GM12878 (cell line): ENCODE data around the gene LHFPL2. TPM values are rescaled to one million over a fixed set of nuclear protein-coding genes. Genes with fewer than 3 reads are reported as not detected.

Source experiments
- ATAC-seq: fragments of 200-7000 bp; cut with Tn5 transposase; 3 replicates; pipeline ENCODE4 v1.9.1; 2020; ENCODE audit warnings: mild to moderate bottlenecking, moderate library complexity
- BruUV-seq: library from RNA; stranded (reverse); fragments of 400-500 nt; replicated peaks from 2 replicates; lab custom pipeline; 2021; lab: Mats Ljungman, UMichigan
- CTCF ChIA-PET: fragments of 300-600 bp; sonication (Branson Sonifier 250); formaldehyde crosslinking; extraction: SDS; loops from one replicate; lab custom pipeline; 2021; ENCODE audit warnings: inconsistent platforms; lab: Yijun Ruan, JAX
- POLR2A ChIA-PET: fragments of 350-600 bp; formaldehyde crosslinking; extraction: SDS; loops from one replicate; lab custom pipeline; 2021; ENCODE audit warnings: inconsistent platforms; lab: Charles Lee
- RAD21 ChIA-PET: fragments of 300-600 bp; sonication (Branson Sonifier 250); formaldehyde crosslinking; loops from one replicate; lab custom pipeline; 2023; ENCODE audit warnings: antibody characterized with exemption; ENCODE audit not compliant: unreplicated experiment; lab: Charles Lee
- SMC1A ChIA-PET: fragments of 300-600 bp; sonication (Branson Sonifier 250); formaldehyde crosslinking; loops from one replicate; lab custom pipeline; 2023; ENCODE audit not compliant: unreplicated experiment, uncharacterized antibody; lab: Charles Lee
- DNase-seq: peaks from one replicate; pipeline ENCODE4 v3.0.0-alpha.2; 2011; ENCODE audit warnings: low read depth, low spot score
- FAIRE-seq: peaks from 3 replicates; lab custom pipeline; 2011; peaks lifted over from hg19 to GRCh38; lab: Jason Lieb, UNC
- H2AFZ ChIP-seq: 2 replicates; pipeline ENCODE4 v1.6.0; 2011; ENCODE audit warnings: low read depth, low read length, control low read depth; ENCODE audit not compliant: control insufficient read depth
- H3K27ac ChIP-seq: 2 replicates; pipeline ENCODE4 v1.5.1; 2011; ENCODE audit warnings: control low read depth; ENCODE audit not compliant: control insufficient read depth, insufficient read depth
- H3K27me3 ChIP-seq, 2 experiments: replicated peaks in 1 of 2; 2 replicates each; pipeline versions ENCODE4 v1.6.0 to v1.6.1; 2011; ENCODE audit warnings: low read length in 1 of 2; ENCODE audit not compliant: control insufficient read depth in 2 of 2, insufficient read depth in 2 of 2
- H3K36me3 ChIP-seq, 2 experiments: 2 replicates each; pipeline ENCODE4 v1.5.1; 2011; ENCODE audit warnings: low read length in 1 of 2; ENCODE audit not compliant: control insufficient read depth in 2 of 2, insufficient read depth in 2 of 2
- H3K4me1 ChIP-seq: 2 replicates; pipeline ENCODE4 v1.6.1; 2011; ENCODE audit warnings: mild to moderate bottlenecking, low read length, moderate library complexity, mixed read lengths; ENCODE audit not compliant: control insufficient read depth, insufficient read depth
- H3K4me2 ChIP-seq: 2 replicates; pipeline ENCODE4 v1.6.0; 2011; ENCODE audit warnings: control low read depth; ENCODE audit not compliant: control insufficient read depth, insufficient read depth
- H3K4me3 ChIP-seq: fragments of 200-600 bp; sonication (generic); 2 replicates; pipeline ENCODE4 v1.5.1; 2016
- H3K79me2 ChIP-seq: 2 replicates; pipeline ENCODE4 v1.6.0; 2011; ENCODE audit warnings: low read length; ENCODE audit not compliant: control insufficient read depth, insufficient read depth
- H3K9ac ChIP-seq: 2 replicates; pipeline ENCODE4 v1.8.0; 2011; ENCODE audit warnings: low read length, control low read depth, mixed read lengths; ENCODE audit not compliant: control insufficient read depth, insufficient read depth
- H3K9me3 ChIP-seq: replicated peaks from 3 replicates; pipeline ENCODE4 v1.5.1; 2011; ENCODE audit warnings: mild to moderate bottlenecking, low read length; ENCODE audit not compliant: control insufficient read depth, insufficient read depth
- H4K20me1 ChIP-seq: 2 replicates; pipeline ENCODE4 v1.6.0; 2011; ENCODE audit not compliant: control insufficient read depth, insufficient read depth
- CBFB ChIP-seq: IDR thresholded peaks from 2 replicates; pipeline ENCODE4 v1.6.1; 2016; ENCODE audit warnings: antibody characterized with exemption, low read depth
- CEBPB ChIP-seq, 2 experiments: fragments of 150-350 bp in 1 of 2; IDR thresholded peaks; 2 replicates each; pipeline ENCODE4 v1.6.1; 2012 to 2014; ENCODE audit warnings: low read depth in 2 of 2, low read length in 2 of 2, borderline replicate concordance in 1 of 2, inconsistent platforms in 1 of 2
- RAD21 ChIP-seq: IDR thresholded peaks from 2 replicates; pipeline ENCODE4 v1.6.1; 2011; ENCODE audit warnings: mild to moderate bottlenecking, low read depth, low read length, moderate library complexity; ENCODE audit not compliant: insufficient read depth
- RCOR1 ChIP-seq: conservative IDR thresholded peaks from 2 replicates; pipeline ENCODE4 v1.6.1; 2012; ENCODE audit warnings: low read depth, low read length, improper control_type of control experiment
- WGBS: methylation state at CpG from one replicate; pipeline ENCODE4 v1.1.6; 2016; ENCODE audit warnings: low lambda C conversion rate; ENCODE audit not compliant: insufficient replicate concordance, insufficient coverage; ENCODE audit errors: missing lambda C conversion rate; 5-methylcytosine and 5-hydroxymethylcytosine counted together
- in situ Hi-C: fragments of 300-500 bp; cut with MboI; formaldehyde crosslinking; loops from 9 replicates; pipeline ENCODE4 v1.14.3; 2018; ENCODE audit warnings: mixed read lengths
- intact Hi-C: fragments of 100-400 bp; cut with micrococcal nuclease; formaldehyde crosslinking; loops from one replicate; pipeline ENCODE4 v1.14.2; 2022; ENCODE audit not compliant: unreplicated experiment
- polyA plus RNA-seq, 11 experiments: library from polyadenylated mRNA; depleted of rRNA in 4 of 11; unstranded in 6 of 11; stranded (reverse) in 5 of 11; fragments of >200 nt; fragmentation: Nextera tagmentation in 4 of 11; fragmentation: Illumina TruSeq in 1 of 11; extraction: Ambion mirVana in 4 of 11; extraction: Trizol in 1 of 11; gene quantifications; 1 replicate in 1 of 11; 2 replicates in 10 of 11; pipeline versions ENCODE4 v1.2.1 to v1.2.3, GENCODE V29; 2011 to 2016; ENCODE audit warnings: inconsistent platforms in 2 of 11, missing spikeins in 2 of 11, low read depth in 1 of 11
- total RNA-seq, 4 experiments: library from RNA; depleted of rRNA in 3 of 4; stranded (reverse); fragments of >200 nt in 3 of 4; fragmentation: Illumina TruSeq in 1 of 4; extraction: Trizol in 1 of 4; gene quantifications; 2 replicates each; pipeline versions ENCODE4 v1.2.1 to v1.2.3, GENCODE V29; 2013 to 2021
- TF ChIP-seq, protein P1 (sequence below), 3 experiments: IDR thresholded peaks in 2 of 3; conservative IDR thresholded peaks in 1 of 3; 2 replicates each; pipeline ENCODE4 v1.5.1; 2011; ENCODE audit warnings: low read depth in 3 of 3, low read length in 3 of 3, mild to moderate bottlenecking in 3 of 3, control low read depth in 2 of 3, moderate library complexity in 2 of 3, inconsistent platforms in 1 of 3, mixed read lengths in 1 of 3; ENCODE audit not compliant: control insufficient read depth in 2 of 3, insufficient read depth in 1 of 3; ENCODE audit errors: extremely low read depth in 1 of 3

LHFPL2 gene
- total and polyA plus RNA-seq, 10 of the 15 experiments (the other 5 are each of a cell fraction or from before 2014, with no cell fraction given): 4.1 to 21.8 (median 12.5) TPM

DNA sequence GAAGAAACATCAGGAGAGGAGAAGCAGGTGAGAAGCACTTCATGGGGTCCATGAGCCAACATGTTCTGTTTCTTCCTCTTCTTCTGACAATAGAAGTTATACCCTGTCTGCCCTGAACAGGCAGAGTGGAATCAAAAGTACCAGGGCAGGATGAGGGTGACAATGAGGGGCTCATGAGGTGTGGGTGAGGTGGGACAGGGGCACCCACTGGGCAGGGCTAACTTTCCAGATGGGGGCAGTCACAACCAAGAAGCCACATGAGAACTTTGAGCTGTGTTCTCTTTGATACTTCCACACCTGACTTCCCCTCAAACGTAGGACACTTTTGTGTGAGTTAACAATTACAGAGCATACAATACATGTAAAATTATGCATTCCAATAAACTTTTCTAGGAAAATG is 92.7 kb downstream of the LHFPL2 start:
- Histone ChIP-seq H3K27ac (no peak overlapping the region), H3K36me3 (no peaks in the 10 kb centered on the region; a peak in 1 of 4 replicates), H3K4me3 (no peak overlapping the region), H4K20me1 (no peaks in the 10 kb centered on the region), H3K79me2 (no peaks in the 10 kb centered on the region), H3K27me3 (no peaks in the 10 kb centered on the region), H3K4me2 (no peak overlapping the region), H3K9me3 (no peaks in the 10 kb centered on the region), H2AFZ (no peak overlapping the region), H3K9ac (no peak overlapping the region)
- intact Hi-C loops: no loop called here
- ATAC-seq (peak; percentile 42), DNase-seq (no peak), FAIRE-seq (no peak)
- BruUV-seq: no TSS peak
- ChIA-PET POLR2A (no interaction called here), RAD21 (interaction anchor here (0.6 to 1.4 kb wide), 3 partner anchors 268 to 365 kb away, joined by 3 read pairs; no protein-coding TSS in a partner anchor), SMC1A (interaction anchor here (1.6 to 1.7 kb wide), 2 partner anchors 11 to 38 kb away, joined by 5 to 6 read pairs; no protein-coding TSS in a partner anchor), CTCF (interaction anchor here (0.6 to 1.2 kb wide), 5 partner anchors 18 to 408 kb away, joined by 3 to 4 read pairs (median 3); no protein-coding TSS in a partner anchor)
- WGBS: 0% methylated on average over 1 of the region's 1 CpG
- in situ Hi-C loops: no loop called here
- TF ChIP-seq CBFB (no peak), RAD21 (peak; percentile 25; the same call in 1 of the 2 replicates), RCOR1 (no peak), CEBPB (IDR thresholded peaks at IDR 0.05; ENCODE audit: borderline replicate concordance in 1 of 2, low read depth in 2 of 2, low read length in 2 of 2) (no peak)
- TF ChIP-seq, protein P1, sequence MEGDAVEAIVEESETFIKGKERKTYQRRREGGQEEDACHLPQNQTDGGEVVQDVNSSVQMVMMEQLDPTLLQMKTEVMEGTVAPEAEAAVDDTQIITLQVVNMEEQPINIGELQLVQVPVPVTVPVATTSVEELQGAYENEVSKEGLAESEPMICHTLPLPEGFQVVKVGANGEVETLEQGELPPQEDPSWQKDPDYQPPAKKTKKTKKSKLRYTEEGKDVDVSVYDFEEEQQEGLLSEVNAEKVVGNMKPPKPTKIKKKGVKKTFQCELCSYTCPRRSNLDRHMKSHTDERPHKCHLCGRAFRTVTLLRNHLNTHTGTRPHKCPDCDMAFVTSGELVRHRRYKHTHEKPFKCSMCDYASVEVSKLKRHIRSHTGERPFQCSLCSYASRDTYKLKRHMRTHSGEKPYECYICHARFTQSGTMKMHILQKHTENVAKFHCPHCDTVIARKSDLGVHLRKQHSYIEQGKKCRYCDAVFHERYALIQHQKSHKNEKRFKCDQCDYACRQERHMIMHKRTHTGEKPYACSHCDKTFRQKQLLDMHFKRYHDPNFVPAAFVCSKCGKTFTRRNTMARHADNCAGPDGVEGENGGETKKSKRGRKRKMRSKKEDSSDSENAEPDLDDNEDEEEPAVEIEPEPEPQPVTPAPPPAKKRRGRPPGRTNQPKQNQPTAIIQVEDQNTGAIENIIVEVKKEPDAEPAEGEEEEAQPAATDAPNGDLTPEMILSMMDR (IDR thresholded peaks at IDR 0.05 in 2 of 3, conservative IDR thresholded peaks at IDR 0.05 in 1 of 3; ENCODE audit: control insufficient read depth in 2 of 3, extremely low read depth in 1 of 3, insufficient read depth in 1 of 3, low read depth in 3 of 3, low read length in 3 of 3): peak in 2 of 3 experiments; percentile 14; a peak in 3 of 6 replicates
- TF ChIP-seq, all 136 proteins: peak for 2
- H3K4me1 ChIP-seq: peaks cover 8% of the 10 kb centered on the region; the same call in 1 of the 2 replicates
